H1 (cell line): ENCODE data around the gene CHCHD1. TPM values are rescaled to one million over a fixed set of nuclear protein-coding genes. Genes with fewer than 3 reads are reported as not detected.

Source experiments
- CTCF ChIA-PET: fragments of 300-600 bp; sonication (Branson Sonifier 250); formaldehyde crosslinking; loops from one replicate; lab custom pipeline; 2021; ENCODE audit not compliant: partially characterized antibody; lab: Charles Lee
- POLR2A ChIA-PET: fragments of 300-600 bp; sonication (Branson Sonifier 250); formaldehyde crosslinking; loops from one replicate; lab custom pipeline; 2021; ENCODE audit warnings: inconsistent platforms; ENCODE audit not compliant: partially characterized antibody; lab: Charles Lee
- DNase-seq, 2 experiments: peaks; one replicate each; pipeline versions ENCODE4 v3.0.0 to v3.0.0-alpha.2; 2010 to 2022; ENCODE audit warnings: low spot score in 2 of 2, low read depth in 1 of 2, mixed read lengths in 1 of 2
- FAIRE-seq: peaks from 2 replicates; lab custom pipeline; 2011; peaks lifted over from hg19 to GRCh38; lab: Jason Lieb, UNC
- H2AFZ ChIP-seq: 2 replicates; pipeline ENCODE4 v1.8.1; 2012; ENCODE audit warnings: low read length, inconsistent platforms
- H2AK5ac ChIP-seq: 2 replicates; pipeline ENCODE4 v1.6.1; 2013; ENCODE audit warnings: low read depth, low read length
- H2BK120ac ChIP-seq: replicated peaks from 2 replicates; pipeline ENCODE3; 2013; ENCODE audit warnings: low read depth, low read length, inconsistent platforms
- H2BK12ac ChIP-seq: 2 replicates; pipeline ENCODE4 v1.6.1; 2013; ENCODE audit warnings: low read depth, low read length
- H2BK15ac ChIP-seq: 2 replicates; pipeline ENCODE4 v1.6.1; 2013; ENCODE audit warnings: low read length
- H2BK20ac ChIP-seq: 2 replicates; pipeline ENCODE4 v1.6.1; 2013; ENCODE audit warnings: low read length
- H2BK5ac ChIP-seq: 2 replicates; pipeline ENCODE4 v1.6.1; 2013; ENCODE audit warnings: low read depth, low read length
- H3K14ac ChIP-seq: 2 replicates; pipeline ENCODE4 v1.6.1; 2013; ENCODE audit warnings: inconsistent platforms; ENCODE audit not compliant: insufficient read length
- H3K18ac ChIP-seq: 2 replicates; pipeline ENCODE4 v1.6.1; 2013; ENCODE audit warnings: low read length; ENCODE audit errors: extremely low read depth
- H3K23ac ChIP-seq: 2 replicates; pipeline ENCODE4 v1.6.1; 2013; ENCODE audit warnings: inconsistent platforms; ENCODE audit not compliant: insufficient read length
- H3K23me2 ChIP-seq: 2 replicates; pipeline ENCODE4 v1.6.1; 2013; ENCODE audit warnings: low read depth, low read length
- H3K27ac ChIP-seq: 2 replicates; pipeline ENCODE4 v1.6.1; 2011; ENCODE audit warnings: low read depth, low read length, inconsistent platforms
- H3K27me3 ChIP-seq, 4 experiments: replicated peaks in 1 of 4; 1 replicate in 1 of 4; 2 replicates in 3 of 4; pipeline versions ENCODE4 v1.6.1 to v1.8.1; 2011 to 2013; ENCODE audit warnings: low read length in 3 of 4, mild to moderate bottlenecking in 3 of 4, inconsistent platforms in 2 of 4, mixed read lengths in 2 of 4, moderate library complexity in 1 of 4; ENCODE audit not compliant: control insufficient read depth in 3 of 4, insufficient read depth in 3 of 4; ENCODE audit errors: extremely low read depth in 1 of 4
- H3K36me3 ChIP-seq, 4 experiments: 2 replicates each; pipeline versions ENCODE4 v1.6.1 to v1.8.1; 2011 to 2013; ENCODE audit warnings: mild to moderate bottlenecking in 4 of 4, low read length in 3 of 4, moderate library complexity in 2 of 4, control low read depth in 1 of 4, inconsistent platforms in 1 of 4; ENCODE audit not compliant: insufficient read depth in 4 of 4, control insufficient read depth in 2 of 4
- H3K4ac ChIP-seq: replicated peaks from 2 replicates; pipeline ENCODE3; 2013; ENCODE audit warnings: low read length, low read depth, mixed read lengths, inconsistent platforms; ENCODE audit not compliant: insufficient read length
- H3K4me1 ChIP-seq, 4 experiments: replicated peaks in 1 of 4; 1 replicate in 1 of 4; 2 replicates in 3 of 4; pipeline versions ENCODE4 v1.6.1 to v1.8.1; 2011 to 2013; ENCODE audit warnings: low read length in 3 of 4, inconsistent platforms in 2 of 4, mixed read lengths in 1 of 4; ENCODE audit not compliant: insufficient read depth in 4 of 4, control insufficient read depth in 3 of 4
- H3K4me2 ChIP-seq, 2 experiments: 2 replicates each; pipeline versions ENCODE4 v1.6.1 to v1.8.1; 2011 to 2013; ENCODE audit warnings: low read depth in 2 of 2, low read length in 2 of 2, control low read depth in 1 of 2, inconsistent platforms in 1 of 2, mild to moderate bottlenecking in 1 of 2; ENCODE audit not compliant: insufficient read depth in 1 of 2
- H3K4me3 ChIP-seq, 4 experiments: fragments of 200-600, 300-600 bp in 1 of 4; sonication (generic), shearing (Covaris generic), sonication (Bioruptor Twin) in 1 of 4; 2 replicates each; pipeline versions ENCODE4 v1.5.1 to v1.8.1; 2011 to 2016; ENCODE audit warnings: low read length in 4 of 4, low read depth in 3 of 4, control low read depth in 2 of 4, inconsistent platforms in 2 of 4, mild to moderate bottlenecking in 2 of 4, mixed read lengths in 1 of 4, moderate library complexity in 1 of 4; ENCODE audit not compliant: insufficient read depth in 2 of 4; ENCODE audit errors: extremely low read depth in 1 of 4
- H3K56ac ChIP-seq: replicated peaks from 2 replicates; pipeline ENCODE3; 2013; ENCODE audit warnings: low read depth, mild to moderate bottlenecking, mixed read lengths, low read length, inconsistent platforms; ENCODE audit not compliant: insufficient read length
- H3K79me1 ChIP-seq: 2 replicates; pipeline ENCODE4 v1.6.1; 2013; ENCODE audit warnings: low read depth, low read length, control low read depth
- H3K79me2 ChIP-seq, 2 experiments: 2 replicates each; pipeline versions ENCODE4 v1.6.1 to v1.8.1; 2012 to 2013; ENCODE audit warnings: low read length in 2 of 2, mild to moderate bottlenecking in 2 of 2, inconsistent platforms in 1 of 2; ENCODE audit not compliant: insufficient read depth in 2 of 2, control insufficient read depth in 1 of 2
- H3K9ac ChIP-seq, 4 experiments: replicated peaks in 1 of 4; 1 replicate in 1 of 4; 2 replicates in 3 of 4; pipeline versions ENCODE4 v1.6.1 to v1.8.1; 2011 to 2013; ENCODE audit warnings: low read depth in 3 of 4, low read length in 3 of 4, control low read depth in 2 of 4, mild to moderate bottlenecking in 2 of 4, moderate library complexity in 2 of 4, inconsistent platforms in 1 of 4; ENCODE audit errors: extremely low read depth in 1 of 4
- H3K9me3 ChIP-seq, 2 experiments: 2 replicates each; pipeline versions ENCODE4 v1.6.1 to v1.8.1; 2012 to 2013; ENCODE audit warnings: mild to moderate bottlenecking in 2 of 2, moderate library complexity in 2 of 2, control low read depth in 1 of 2, inconsistent platforms in 1 of 2, low read depth in 1 of 2, low read length in 1 of 2, mixed read lengths in 1 of 2; ENCODE audit not compliant: insufficient read depth in 2 of 2
- H4K20me1 ChIP-seq, 2 experiments: replicated peaks in 1 of 2; 2 replicates each; pipeline versions ENCODE3 to v1.8.1; 2011 to 2013; ENCODE audit warnings: inconsistent platforms in 2 of 2, low read length in 2 of 2, mild to moderate bottlenecking in 1 of 2; ENCODE audit not compliant: insufficient read depth in 2 of 2, control insufficient read depth in 1 of 2
- H4K5ac ChIP-seq: 2 replicates; pipeline ENCODE4 v1.6.1; 2013; ENCODE audit warnings: low read length, low read depth, mixed read lengths, inconsistent platforms; ENCODE audit not compliant: insufficient read length
- H4K8ac ChIP-seq: 2 replicates; pipeline ENCODE4 v1.8.0; 2013; ENCODE audit warnings: mild to moderate bottlenecking, moderate library complexity, low read length, inconsistent platforms; ENCODE audit not compliant: insufficient read depth; ENCODE audit errors: extremely low read depth
- H4K91ac ChIP-seq: replicated peaks from 2 replicates; pipeline ENCODE3; 2013; ENCODE audit warnings: low read length, mixed read lengths, inconsistent platforms; ENCODE audit not compliant: insufficient read length
- CHD1 ChIP-seq: IDR thresholded peaks from 2 replicates; pipeline ENCODE4 v1.6.1; 2012; ENCODE audit warnings: low read depth, low read length, improper control_type of control experiment
- GABPA ChIP-seq: IDR thresholded peaks from 2 replicates; pipeline ENCODE4 v1.6.1; 2011; ENCODE audit warnings: mild to moderate bottlenecking, low read length, moderate library complexity, borderline replicate concordance; ENCODE audit not compliant: insufficient read depth
- KDM4A ChIP-seq: IDR thresholded peaks from one replicate; pipeline ENCODE4 v1.7.1; 2012; ENCODE audit warnings: low read depth, mild to moderate bottlenecking, moderate library complexity, low read length, inconsistent platforms; ENCODE audit not compliant: severe bottlenecking
- SIRT6 ChIP-seq: IDR thresholded peaks from one replicate; pipeline ENCODE4 v1.7.1; 2012; ENCODE audit warnings: low read length, inconsistent platforms
- ZNF274 ChIP-seq: IDR thresholded peaks from 2 replicates; pipeline ENCODE4 v1.7.0; 2012; ENCODE audit warnings: low read length, borderline replicate concordance; ENCODE audit errors: extremely low read depth
- WGBS, 2 experiments: shearing (Covaris generic) in 1 of 2; methylation state at CpG; one replicate each; pipeline versions ENCODE4 v1.1.6 to v1.1.7; 2013 to 2015; ENCODE audit warnings: low lambda C conversion rate in 2 of 2, mixed read lengths in 2 of 2, inconsistent platforms in 1 of 2, low coverage in 1 of 2, missing lambda C conversion rate in 1 of 2; ENCODE audit not compliant: insufficient replicate concordance in 2 of 2, insufficient coverage in 1 of 2, insufficient read length in 1 of 2; ENCODE audit errors: extremely low coverage in 1 of 2, missing lambda C conversion rate in 1 of 2; 5-methylcytosine and 5-hydroxymethylcytosine counted together
- polyA plus RNA-seq, 7 experiments: library from polyadenylated mRNA; depleted of rRNA in 3 of 7; stranded (reverse) in 5 of 7; unstranded in 2 of 7; fragments of >200 nt in 5 of 7; fragments of 200-250 nt in 2 of 7; gene quantifications; 1 replicate in 5 of 7; 2 replicates in 1 of 7; 4 replicates in 1 of 7; pipeline versions ENCODE4 v1.2.1 to v1.2.3, GENCODE V29; 2011 to 2013; ENCODE audit warnings: missing spikeins in 2 of 7, mixed read lengths in 2 of 7
- total RNA-seq: library from RNA; stranded (reverse); fragmentation: NEBNext Ultra II Directional; extraction: Animal tissue kit (Norgen Biotek cat#: 25700); gene quantifications from 2 replicates; pipeline ENCODE4 v1.2.1, GENCODE V29; 2021
- TF ChIP-seq, protein P1 (sequence below): IDR thresholded peaks from 2 replicates; pipeline ENCODE4 v1.6.1; 2012; ENCODE audit warnings: low read length, inconsistent platforms

Gene CHCHD1
- total and polyA plus RNA-seq, 2 of the 8 experiments (the other 6 are each of a cell fraction or from before 2014, with no cell fraction given) = 44.9 to 58.1 TPM

- peak overlapping the region; percentile 80 to 88 (median 84) for H3K4me3 ChIP-seq
- no peak overlapping the region for H2AK5ac ChIP-seq
- peaks cover 2 to 3% (median 2%) of the 10 kb centered on the region in 4 experiments; a peak in 5 of 7 replicates for H3K4me1 ChIP-seq
- no peak for FAIRE-seq
- peak overlapping the region; percentile 48 for H4K5ac ChIP-seq
- 3% methylated on average over 14 of the region's 14 CpGs; no CpG with 5 or more reads in 1 of the 2 experiments for WGBS, 2 experiments
- no peak for TF ChIP-seq SIRT6
- TF ChIP-seq CHD1 = no peak
- TF ChIP-seq ZNF274 = no peak
- no peak for TF ChIP-seq GABPA
- TF ChIP-seq, protein P1, sequence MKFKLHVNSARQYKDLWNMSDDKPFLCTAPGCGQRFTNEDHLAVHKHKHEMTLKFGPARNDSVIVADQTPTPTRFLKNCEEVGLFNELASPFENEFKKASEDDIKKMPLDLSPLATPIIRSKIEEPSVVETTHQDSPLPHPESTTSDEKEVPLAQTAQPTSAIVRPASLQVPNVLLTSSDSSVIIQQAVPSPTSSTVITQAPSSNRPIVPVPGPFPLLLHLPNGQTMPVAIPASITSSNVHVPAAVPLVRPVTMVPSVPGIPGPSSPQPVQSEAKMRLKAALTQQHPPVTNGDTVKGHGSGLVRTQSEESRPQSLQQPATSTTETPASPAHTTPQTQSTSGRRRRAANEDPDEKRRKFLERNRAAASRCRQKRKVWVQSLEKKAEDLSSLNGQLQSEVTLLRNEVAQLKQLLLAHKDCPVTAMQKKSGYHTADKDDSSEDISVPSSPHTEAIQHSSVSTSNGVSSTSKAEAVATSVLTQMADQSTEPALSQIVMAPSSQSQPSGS = no peak
- peak; percentile 35 for TF ChIP-seq KDM4A
- no peak overlapping the region for H4K91ac ChIP-seq
- peak overlapping the region; percentile 70 to 98 for H3K4me2 ChIP-seq
- no peak for DNase-seq
- H3K18ac ChIP-seq = peak overlapping the region; percentile 72
- H2BK120ac ChIP-seq = no peak overlapping the region
- ChIA-PET POLR2A (interaction anchor here (1.0 to 6.3 kb wide), 13 partner anchors 9 to 80 kb away, joined by 3 to 79 read pairs (median 4); partner anchors contain the start of gene SEC24C), CTCF (interaction anchor here (0.7 to 3.8 kb wide), 6 partner anchors 8 to 260 kb away, joined by 3 to 13 read pairs (median 4); a partner anchor contains a TSS)
- peak overlapping the region; percentile 87 for H3K56ac ChIP-seq
- peaks cover 6 to 39% of the 10 kb centered on the region in 2 experiments; a peak in 3 of 4 replicates for H3K79me2 ChIP-seq
- H3K23me2 ChIP-seq = peaks cover 8% of the 10 kb centered on the region
- no peak overlapping the region for H2AFZ ChIP-seq
- H4K8ac ChIP-seq = peak overlapping the region; percentile 95; the same call in 1 of the 2 replicates
- peaks cover 2% of the 10 kb centered on the region; the same call in 1 of the 2 replicates for H3K79me1 ChIP-seq
- peaks cover 1 to 8% of the 10 kb centered on the region in 2 experiments for H4K20me1 ChIP-seq
- peak overlapping the region; percentile 68; the same call in 1 of the 2 replicates for H3K27ac ChIP-seq
- no peaks in the 10 kb centered on the region for H3K9me3 ChIP-seq
- no peak overlapping the region for H3K4ac ChIP-seq
- H2BK15ac ChIP-seq = no peak overlapping the region
- H2BK20ac ChIP-seq = no peak overlapping the region
- peak overlapping the region in 3 of 4 experiments; percentile 78 to 89 (median 78); a peak in 6 of 7 replicates for H3K9ac ChIP-seq
- H2BK12ac ChIP-seq = no peak overlapping the region
- no peak overlapping the region; the same call in 1 of the 2 replicates for H2BK5ac ChIP-seq
- H3K27me3 ChIP-seq = no peaks in the 10 kb centered on the region
- H3K23ac ChIP-seq = no peak overlapping the region
- no peak overlapping the region for H3K14ac ChIP-seq
- H3K36me3 ChIP-seq = peaks cover 0 to 31% (median 10%) of the 10 kb centered on the region in 4 experiments; a peak in 6 of 8 replicates
Observed at GRCh38 chr10:73781548-73781878, 335 bp upstream of the CHCHD1 start.
